NCI-H460 (cell line): Measurements from ENCODE around the gene ABCB11. TPM values are rescaled to one million over a fixed set of nuclear protein-coding genes. Genes with fewer than 3 reads are reported as not detected.
A peak's percentile ranks its signal among the peaks of the same experiment; 100 is the strongest.
"Not testable (repeated sequence)": the region's sequence is repeated elsewhere in the genome, so short reads cannot be mapped to it uniquely, and the experiment has no call there.

Experiments used
- DNase-seq: peaks from one replicate; pipeline ENCODE4 v3.0.0-alpha.2; 2016; ENCODE audit warnings: low read depth; ENCODE audit errors: extremely low read depth
- total RNA-seq: library from RNA; depleted of rRNA; stranded (reverse); fragments of >200 nt; shearing (Covaris generic); gene quantifications from 2 replicates; pipeline ENCODE4 v1.2.3, GENCODE V29; 2014

Gene ABCB11
- total RNA-seq, 1 experiment from 2014 or later = not detected

- no peak for DNase-seq
Measured at GRCh38 chr2:168939918-168940317, 91.2 kb downstream of the ABCB11 start.

DNA sequence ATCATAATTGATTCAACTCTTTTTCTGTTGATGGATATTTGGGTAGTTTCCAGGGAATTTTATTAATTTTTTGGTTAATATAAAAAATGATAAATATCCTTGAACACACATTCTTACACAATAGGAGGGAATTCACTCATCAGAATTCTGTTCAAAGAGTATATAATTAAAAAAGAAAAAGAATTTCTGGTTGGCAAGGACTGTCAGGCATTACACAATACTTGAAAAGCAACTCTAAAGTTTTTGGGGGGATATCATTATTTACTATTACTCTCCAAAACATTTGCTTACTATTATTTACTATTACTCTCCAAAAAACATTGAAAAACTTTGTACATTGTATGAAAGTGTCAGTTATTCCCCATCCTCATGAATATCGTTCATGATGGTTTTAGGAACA is 92.1 kb downstream of the ABCB11 start:
- DNase-seq = no peak

GRCh38 chr2:168935810-168936581 is 95.1 kb downstream of the ABCB11 start:
- no peak for DNase-seq

GRCh38 chr2:168934826-168935225 is 96.3 kb downstream of the ABCB11 start:
- DNase-seq = no peak

GRCh38 chr2:168932174-168932573 is 99.0 kb downstream of the ABCB11 start:
- not testable (repeated sequence) for DNase-seq

DNA sequence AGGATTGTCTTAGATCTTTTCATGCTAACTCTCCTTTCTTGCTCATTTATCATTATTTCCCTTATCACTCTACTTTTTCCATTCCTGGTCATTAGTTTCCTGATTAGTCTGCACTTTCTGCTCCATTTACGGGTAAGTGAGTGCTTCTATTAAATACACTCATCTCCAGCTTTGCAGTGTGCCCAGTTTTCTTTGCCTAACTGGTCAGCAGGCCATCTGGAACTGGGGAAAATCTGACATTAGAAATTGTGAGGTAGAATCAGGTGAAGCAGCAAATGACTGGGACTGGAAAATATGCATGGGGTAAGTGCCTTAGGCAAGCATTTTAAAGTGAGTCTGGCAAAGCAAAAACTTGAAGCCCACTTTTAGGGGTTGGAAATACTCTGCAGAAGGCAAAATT is 100.9 kb downstream of the ABCB11 start:
- no peak for DNase-seq

- no peak for DNase-seq
Measured at GRCh38 chr2:168929031-168929430, 102.1 kb downstream of the ABCB11 start.

DNA sequence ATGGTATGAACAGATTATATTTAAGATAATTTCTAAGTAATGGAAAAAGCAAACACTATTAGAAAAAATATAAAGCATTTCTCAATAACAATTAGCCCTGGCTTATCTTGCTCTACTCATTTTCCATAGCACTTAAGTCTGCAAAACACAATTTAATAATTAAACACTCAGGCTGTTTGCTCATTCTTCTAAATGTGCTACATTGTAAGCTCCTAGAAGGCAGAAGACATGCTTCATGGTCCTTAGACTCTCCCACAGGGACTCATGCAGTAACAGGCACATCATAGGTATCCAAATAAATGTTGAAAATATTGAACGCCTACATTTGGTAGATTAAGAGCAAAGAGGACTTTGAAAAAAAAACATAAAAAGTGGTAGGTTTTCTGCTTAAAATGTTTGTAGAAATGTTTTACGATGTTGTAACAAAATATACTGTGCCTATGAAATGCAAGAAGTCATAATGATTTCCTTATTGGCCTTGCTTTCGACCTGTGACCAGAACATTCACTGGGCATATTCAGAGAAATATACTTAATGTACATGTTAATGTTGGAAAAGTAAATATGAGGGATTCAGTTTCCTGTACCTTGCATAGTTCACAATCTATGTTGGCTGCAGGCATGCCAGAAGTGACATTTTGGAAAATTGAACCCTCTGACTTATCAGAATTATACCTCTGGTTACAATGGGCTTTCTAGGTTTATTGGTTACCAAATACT is 102.9 kb downstream of the ABCB11 start:
- DNase-seq = no peak

GRCh38 chr2:168926621-168927386 is 104.3 kb downstream of the ABCB11 start:
- DNase-seq = no peak

DNA sequence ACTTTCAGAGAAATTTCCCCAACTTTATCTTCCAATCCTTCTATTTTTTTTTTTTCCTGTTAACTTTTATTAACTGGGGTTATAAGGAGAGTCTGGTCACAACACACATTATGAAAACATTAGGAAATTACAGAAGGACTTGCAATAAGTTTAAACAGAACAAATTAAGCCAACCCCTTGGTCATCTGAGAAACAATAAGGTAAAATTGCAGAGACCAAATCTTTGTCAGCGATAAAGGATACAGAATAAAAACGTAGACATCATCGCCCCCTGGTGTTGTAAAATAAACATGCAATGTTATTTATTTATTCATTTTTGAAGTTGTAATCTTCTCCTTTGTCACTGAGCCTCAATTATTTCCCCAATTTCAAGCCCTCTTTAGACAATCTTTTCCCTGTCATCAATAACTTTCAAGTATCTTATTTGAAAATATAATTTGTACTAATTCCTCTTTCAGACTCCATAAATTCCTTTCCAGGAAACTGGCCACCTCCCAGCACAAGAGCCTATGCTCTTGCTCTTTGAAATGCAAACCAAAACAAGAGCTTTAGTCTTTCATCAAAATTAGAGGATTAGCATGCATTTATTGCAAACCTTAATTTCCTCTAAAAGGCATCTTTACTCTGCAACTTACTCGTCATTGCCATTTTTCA is 110.5 kb downstream of the ABCB11 start:
- DNase-seq = peak; percentile 36

- DNase-seq = no peak
Measured at GRCh38 chr2:168916331-168916675, 114.8 kb downstream of the ABCB11 start.

- no peak for DNase-seq
Measured at GRCh38 chr2:168915441-168916330, 115.4 kb downstream of the ABCB11 start.

- DNase-seq = no peak
Measured at GRCh38 chr2:168913495-168913894, 117.6 kb downstream of the ABCB11 start.

GRCh38 chr2:168912901-168913369 is 118.2 kb downstream of the ABCB11 start:
- no peak for DNase-seq

DNA sequence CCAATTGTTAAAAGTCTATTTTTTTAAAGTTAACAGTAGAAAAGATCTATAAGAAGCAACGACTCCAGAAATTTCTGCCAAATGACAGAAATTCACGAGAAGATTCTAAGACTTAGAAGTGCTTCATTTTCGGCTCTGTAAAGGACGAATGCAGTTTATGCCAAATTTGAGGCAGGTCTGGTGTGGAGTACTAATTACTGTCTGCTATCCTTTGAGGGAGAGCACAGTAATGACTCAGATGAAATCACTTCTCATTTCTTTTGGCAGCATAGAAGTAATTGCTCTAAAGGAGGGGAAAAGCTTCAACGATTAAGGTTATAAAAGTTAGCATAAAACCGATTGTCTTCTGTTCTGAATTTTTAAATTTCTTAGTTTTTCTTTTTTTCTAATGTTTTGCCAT is 118.7 kb downstream of the ABCB11 start:
- DNase-seq = no peak

DNA sequence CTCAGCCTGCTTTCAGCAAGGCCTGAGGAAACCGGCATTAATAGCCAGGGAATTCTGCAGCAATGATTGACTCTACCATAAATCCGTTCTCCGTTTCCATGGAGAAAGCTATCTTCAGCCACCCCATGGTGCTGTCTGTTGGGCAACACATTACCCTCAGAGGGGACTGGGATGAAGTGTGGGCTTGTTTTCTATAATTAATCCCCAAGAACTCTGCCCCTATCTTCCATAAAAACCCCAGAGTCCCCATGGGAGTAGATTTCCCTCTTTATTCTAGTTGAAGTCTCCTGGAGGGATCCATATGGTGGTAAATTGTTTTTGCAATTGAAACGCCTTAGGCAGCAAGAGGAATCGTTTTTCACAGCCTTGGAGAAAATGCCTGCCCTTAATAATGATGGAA is 120.8 kb downstream of the ABCB11 start:
- DNase-seq = no peak

DNA sequence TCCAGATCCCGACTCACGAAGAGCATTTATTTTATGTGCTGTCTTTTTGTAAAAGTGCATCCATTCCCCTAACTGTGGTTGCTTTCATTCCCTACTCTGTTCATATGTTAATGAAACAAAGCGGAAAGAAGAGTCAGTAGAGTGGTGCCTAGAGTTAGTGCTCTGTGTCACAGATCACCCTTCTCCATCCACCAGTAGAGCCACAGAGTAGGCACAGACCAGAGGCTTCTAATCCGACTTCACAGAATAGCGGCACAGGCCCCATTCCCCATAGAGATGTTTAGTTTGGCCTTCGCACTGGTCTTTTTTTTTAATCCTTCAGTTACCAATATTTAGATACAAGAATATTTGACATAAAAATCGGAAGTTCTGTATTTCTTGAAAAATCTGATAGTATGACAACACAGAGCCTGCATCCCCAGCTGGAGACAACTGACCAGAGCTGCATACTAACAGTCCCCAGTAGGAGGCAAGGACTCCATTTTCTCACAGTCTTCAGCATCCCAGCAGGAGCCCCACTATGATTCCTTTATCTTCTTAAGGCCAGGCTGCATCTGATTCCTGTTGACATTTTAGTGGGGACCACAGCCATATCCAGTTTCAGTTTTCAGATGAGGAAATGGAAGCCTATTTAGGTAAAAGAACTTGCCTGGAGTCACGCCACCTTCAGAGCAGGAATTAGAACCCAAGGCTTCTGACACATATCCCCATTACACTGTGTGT is 123.0 kb downstream of the ABCB11 start:
- DNase-seq = no peak

DNA sequence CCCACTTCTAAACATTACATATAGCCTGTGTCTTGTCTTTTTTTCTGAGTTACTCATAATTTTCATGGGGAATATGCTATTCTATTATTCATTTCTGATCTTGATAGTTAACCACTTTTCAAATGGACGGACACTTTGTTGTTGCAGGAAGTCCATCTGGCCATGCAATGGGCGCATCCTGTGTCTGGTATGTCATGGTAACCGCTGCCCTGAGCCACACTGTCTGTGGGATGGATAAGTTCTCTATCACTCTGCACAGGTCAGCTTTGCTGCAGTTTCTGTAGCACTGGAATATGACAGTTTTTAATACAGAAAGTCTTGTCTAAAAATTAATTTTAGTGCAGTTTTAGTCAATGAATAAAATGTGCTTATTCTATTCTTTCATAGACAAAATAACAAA is 126.8 kb downstream of the ABCB11 start:
- no peak for DNase-seq

DNA sequence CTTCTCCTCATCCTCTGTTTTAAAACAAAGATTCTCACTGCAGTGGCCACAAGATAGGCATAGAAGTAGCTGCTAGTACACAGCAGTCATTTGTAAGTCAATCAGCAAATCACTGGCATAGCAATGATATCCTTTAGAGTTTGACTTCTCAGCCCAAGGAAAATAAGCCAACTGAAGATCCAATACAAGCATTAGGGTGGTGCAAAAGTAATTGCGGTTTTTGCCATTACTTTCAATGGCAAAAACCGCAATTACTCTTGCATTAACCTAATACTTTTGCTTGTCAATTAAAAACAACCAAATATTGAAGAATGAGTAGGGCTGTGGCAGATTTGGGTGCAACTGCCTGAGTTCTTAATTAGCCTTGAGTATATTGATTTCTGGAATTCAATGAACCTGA is 127.2 kb downstream of the ABCB11 start:
- DNase-seq = no peak
